Measurements from ENCODE around the gene GAST.
"Not testable (repeated sequence)": the region's sequence is repeated elsewhere in the genome, so short reads cannot be mapped to it uniquely, and the experiment has no call there.

The GAST gene

DNA sequence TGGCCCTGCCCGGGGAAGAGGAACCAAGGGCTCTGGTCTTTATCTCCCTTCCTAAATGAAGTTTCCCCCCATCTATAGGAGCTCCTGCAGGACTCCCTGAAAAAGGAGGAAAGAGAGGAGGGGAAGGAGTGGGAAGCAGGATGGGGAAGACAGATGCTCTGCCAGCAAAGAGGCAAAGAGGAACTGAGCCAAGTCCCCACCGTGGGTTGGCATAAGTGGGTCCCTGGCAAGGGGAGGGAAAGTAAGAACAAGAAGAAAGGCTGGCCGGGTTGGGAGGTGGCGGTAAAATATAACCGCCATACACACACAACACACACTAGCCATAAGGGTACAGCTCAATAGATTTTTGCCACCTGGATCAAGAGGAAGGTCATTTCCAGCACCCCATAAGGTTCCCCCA, 29.5 kb upstream of the GAST start:
- FAIRE-seq (no peak), DNase-seq (ENCODE audit: extremely low spot score, insufficient read length, low read depth) (no peak)

DNA sequence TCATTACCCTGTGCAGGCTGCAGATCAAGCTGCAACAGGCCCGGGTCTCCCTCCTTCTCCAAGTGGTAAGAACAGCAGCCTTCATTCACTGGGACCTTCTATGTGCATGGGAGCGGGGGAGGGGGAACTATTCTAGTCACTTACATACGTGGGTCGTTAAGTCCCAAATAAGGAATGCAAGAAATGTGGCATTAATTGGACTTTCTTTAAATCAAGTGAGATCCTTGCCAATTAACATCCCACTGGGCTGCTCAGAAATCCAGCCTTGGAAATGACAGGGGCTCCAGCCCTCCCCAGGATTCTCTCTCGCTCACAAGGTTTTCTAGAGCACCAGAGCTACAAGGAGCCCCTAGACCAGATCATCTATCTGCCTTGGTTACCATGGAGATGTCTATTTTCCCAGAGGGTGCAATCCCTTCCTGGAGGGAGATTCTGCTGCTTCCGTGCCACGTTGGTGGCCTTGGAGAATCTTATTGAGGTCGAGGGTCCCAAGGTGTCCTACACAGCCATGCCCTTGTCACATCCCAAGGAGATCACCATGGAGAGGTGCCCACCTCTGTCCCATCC, 28.6 kb upstream of the GAST start:
- FAIRE-seq (no peak), DNase-seq (ENCODE audit: extremely low spot score, insufficient read length, low read depth) (no peak)

DNA sequence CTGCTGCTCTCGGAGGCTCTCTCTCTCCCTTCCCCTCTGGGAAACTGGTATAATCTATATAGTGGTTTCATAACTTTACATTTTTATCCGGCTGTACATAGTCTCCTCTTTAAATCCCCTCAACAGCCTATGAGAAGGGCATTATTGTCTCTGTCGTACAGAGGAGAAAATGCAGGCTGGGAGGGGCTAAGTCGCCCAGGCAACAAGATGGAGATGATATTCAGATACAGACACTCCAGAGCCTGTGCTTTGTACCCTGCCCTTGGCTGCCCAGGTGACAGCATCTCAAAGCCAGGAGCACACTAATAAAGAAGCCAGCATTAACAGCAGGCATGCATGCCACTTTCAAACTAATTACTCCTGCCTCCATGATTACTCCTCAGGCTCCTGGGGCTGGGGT, 28.1 kb upstream of the GAST start:
- FAIRE-seq: no peak
- no peak for DNase-seq (ENCODE audit: extremely low spot score, insufficient read length, low read depth)

DNA sequence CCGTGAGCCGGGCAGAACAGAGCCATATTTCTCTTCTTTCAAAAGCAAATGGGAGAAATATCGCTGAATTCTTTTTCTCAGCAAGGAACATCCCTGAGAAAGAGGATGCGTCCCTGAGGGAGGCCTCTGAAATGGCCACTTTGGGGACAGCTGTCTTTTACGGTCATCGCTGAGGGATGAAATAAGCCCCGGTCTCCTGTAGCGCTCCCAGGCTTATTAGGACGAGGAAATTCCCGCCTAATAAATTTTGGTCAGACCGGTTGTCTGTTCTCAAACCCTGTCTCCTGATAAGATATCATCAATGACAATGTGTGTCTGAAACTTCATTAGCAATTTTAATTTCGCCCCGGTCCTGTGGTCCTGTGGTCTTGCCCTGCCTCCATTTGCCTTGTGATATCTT, 26.4 kb upstream of the GAST start:
- FAIRE-seq; DNase-seq (ENCODE audit: extremely low spot score, insufficient read length, low read depth): not testable (repeated sequence)

DNA sequence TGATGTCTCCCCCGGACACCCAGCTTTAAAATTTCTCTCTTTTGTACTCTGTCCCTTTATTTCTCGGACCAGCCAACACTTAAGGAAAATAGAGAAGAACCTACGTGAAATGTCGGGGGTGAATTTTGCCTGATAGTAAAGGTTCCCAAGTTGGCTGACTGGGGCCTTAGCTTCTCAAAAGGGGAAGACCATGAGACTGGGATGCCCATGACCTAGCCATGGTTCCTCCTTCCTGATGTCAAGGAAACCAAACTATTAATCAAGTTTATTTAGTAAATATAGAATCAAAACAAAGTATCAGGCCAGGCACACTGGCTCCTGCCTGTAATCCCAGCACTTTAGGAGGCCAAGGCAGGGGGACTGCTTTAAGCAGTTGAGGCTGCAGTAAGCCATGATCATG, 25.9 kb upstream of the GAST start:
- no peak for FAIRE-seq
- DNase-seq (ENCODE audit: extremely low spot score, insufficient read length, low read depth): no peak

DNA sequence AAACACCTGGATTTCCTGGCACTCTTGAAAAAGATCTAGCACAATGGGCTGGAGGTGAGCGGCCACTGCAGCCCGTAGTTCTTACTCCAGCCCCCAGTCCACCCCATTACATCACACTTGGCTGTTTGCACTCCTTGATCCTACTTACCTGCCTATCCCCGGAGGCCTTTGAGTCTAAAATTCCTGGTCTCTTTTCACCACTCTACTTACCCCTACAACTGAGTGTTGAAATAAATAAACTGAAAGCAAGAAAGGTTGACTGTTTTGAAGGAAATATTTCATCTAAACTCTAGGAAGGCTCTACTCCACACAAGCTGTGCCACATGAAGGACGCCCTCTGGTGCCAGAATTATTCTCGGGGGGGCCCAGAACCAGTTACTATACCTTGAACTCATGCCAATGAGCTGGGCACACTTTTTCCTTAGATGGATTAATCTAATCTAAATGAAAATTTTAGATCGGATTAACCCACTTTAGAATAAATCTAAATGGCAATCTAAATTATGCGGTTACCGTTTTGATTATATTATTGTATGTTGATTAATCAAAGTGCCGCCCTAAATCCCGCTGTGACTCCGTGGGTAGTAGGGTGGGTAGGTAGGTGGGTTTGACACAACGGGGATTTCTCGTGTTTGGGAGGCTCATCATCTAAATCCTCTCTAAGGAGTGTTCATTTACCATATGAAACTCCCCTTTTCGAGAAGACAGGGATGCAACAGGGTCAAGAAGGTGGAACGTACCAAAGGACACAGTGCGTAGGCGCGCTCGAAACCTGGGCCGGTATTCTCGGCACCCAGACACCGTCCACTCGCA, 24.1 kb upstream of the GAST start:
- DNase-seq (ENCODE audit: extremely low spot score, insufficient read length, low read depth) (no peak), FAIRE-seq (peak; percentile 33)

DNA sequence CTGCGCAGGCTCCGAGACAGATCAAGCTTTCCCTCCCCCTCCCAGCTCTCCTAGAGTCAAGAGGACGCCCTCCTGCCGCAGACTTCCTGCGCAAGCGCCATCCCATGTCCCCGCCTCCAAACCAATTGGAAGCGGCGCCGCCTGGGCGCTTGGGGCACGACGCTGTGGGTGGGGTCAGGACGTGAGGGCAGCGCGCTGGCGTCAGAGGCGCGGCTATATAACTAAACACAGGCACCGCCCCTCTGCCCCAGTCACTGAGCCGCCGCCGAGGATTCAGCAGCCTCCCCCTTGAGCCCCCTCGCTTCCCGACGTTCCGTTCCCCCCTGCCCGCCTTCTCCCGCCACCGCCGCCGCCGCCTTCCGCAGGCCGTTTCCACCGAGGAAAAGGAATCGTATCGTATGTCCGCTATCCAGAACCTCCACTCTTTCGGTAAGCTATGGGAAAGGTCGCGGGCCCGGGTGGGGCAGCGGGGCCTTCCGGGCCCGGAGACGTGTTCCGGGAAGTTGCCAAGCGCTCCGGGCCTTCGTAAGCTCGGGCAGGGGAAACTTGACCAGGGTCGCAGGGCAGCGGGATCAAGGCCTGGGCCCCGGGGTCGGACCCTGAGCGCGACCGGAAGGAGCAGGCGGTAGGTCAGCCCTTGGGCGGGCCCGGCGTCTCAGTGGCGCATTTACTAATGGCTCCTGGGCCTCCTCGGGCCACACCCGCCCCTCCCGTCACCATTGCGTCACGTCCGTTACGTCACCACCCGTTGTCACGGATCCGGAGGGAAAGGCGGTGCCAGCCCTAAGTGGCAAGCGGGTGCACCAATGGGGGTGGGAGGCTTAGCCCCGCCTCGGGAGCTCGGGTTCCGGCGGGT, 23.3 kb upstream of the GAST start, which contains the start of gene EIF1:
Gene EIF1, plus strand, starts transcription at position 245 of the 856 bp plus-strand sequence. Its CDS starts 154 bp downstream, at position 399.
- peak; percentile 97 for FAIRE-seq
- DNase-seq (ENCODE audit: extremely low spot score, insufficient read length, low read depth): peak; percentile 90

DNA sequence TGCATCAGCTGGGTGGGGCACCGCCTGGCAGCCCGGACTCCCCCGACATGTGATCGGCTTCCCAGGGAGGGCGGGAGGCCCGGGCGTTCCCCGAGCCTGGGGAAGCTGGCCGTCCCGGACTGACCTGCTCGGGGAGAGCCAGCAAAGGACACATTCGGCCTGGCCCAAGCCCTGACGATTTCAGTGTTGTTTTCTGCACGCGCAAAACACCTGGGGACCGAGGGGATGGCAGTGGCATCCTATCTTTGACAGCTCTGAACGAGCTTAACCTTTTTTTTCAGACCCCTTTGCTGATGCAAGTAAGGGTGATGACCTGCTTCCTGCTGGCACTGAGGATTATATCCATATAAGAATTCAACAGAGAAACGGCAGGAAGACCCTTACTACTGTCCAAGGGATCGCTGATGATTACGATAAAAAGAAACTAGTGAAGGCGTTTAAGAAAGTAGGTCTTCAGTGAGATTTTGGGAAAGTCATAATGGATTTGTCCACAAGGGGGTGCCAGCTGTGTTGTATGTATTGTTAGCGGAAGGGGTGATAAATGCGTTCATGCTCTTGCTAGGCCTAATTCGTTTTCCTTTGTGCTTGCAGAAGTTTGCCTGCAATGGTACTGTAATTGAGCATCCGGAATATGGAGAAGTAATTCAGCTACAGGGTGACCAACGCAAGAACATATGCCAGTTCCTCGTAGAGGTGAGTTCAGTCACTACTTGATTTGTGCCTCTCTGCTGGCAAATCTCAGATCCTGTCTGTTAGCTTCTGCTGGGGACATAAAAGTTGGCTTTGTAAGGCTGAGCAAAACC, 22.4 kb upstream of the GAST start:
- no peak for DNase-seq (ENCODE audit: extremely low spot score, insufficient read length, low read depth)
- FAIRE-seq: no peak

DNA sequence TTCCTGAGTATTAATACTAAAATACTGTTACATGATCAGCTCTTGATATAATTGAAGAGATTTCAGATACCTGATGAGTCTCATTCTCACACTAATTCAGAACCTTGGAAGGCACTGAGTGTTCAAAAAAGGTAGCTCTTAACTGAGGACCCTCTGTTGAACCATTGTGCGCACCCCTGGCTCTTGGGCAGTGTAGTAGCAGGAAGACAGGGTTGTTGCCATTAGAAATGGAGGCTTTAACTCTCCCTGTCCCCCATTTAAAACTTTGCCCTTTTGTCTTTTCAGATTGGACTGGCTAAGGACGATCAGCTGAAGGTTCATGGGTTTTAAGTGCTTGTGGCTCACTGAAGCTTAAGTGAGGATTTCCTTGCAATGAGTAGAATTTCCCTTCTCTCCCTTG, 21.6 kb upstream of the GAST start:
- FAIRE-seq (no peak), DNase-seq (ENCODE audit: extremely low spot score, insufficient read length, low read depth) (no peak)

DNA sequence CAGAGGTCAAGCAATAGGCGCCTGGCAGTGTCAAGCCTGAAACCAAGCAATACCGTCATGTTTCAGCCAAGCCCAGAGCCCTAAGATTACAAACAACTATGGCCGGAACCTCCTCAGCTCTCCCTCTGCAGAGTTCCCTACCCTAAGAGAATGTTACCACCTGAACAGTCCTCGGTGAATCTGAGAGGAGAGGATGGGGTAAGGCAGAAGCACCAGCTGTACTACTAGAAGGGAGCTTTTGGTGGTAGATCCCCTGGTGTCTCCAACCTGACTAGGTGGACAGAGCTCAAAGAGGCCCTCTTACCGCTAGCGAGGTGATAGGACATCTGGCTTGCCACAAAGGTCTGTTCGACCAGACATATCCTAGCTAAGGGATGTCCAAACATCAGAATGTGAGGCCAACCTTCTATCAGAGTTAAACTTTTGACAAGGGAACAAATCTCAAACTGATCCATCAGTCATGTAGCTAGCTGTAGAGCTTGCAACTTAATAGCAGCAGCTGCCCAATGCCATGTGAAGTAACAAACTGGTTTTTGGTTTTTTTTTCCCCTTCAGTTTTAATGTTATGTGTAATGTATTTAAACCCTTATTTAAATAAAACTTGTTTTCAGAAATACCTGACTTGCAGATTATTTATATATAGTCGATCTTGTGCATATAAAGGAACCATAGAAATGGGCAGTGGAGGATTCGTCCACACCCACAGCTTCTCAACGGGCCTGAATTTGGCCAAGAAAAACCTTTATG, 20.9 kb upstream of the GAST start:
- FAIRE-seq: no peak

DNA sequence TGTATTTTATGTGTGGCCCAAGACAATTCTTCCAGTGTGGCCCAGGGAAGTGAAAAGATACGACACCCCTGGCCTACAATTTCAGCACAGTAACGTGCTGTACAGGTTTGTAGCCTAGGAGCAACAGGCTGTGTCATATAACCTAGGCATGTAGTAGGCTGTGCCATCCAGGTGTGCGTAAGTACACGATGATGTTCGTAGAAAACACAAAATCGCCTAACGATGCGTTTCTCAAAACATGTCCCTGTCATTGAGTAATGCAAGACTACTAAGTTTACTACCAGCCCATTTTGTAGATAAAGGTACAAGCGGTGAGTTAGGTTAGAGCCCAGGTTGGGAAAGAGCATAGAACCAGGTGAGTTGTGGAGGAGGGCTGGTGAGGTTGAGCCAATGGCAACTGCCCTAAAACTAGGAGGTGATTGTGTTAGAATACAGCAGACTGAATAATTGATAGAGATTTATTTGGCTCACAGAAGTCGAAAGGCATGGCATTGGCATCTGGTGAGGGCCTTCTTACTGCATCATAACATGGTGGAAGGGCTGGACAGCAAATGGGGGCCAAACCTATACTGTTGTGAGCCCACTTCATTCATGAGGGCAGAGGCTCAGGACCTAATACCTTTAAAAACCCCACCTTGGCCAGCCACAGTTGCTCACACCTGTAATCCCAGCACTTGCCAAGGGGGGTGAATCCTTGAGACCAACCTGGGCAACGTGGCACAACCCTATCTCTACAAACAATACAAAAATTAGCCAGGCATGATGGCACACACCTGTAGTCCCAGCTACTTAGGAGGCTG, 19.2 kb upstream of the GAST start:
- DNase-seq (ENCODE audit: extremely low spot score, insufficient read length, low read depth): no peak
- no peak for FAIRE-seq

More for the DNA sequence above, 20.9 kb upstream of the GAST start:
- no peak for DNase-seq (ENCODE audit: extremely low spot score, insufficient read length, low read depth)

DNA sequence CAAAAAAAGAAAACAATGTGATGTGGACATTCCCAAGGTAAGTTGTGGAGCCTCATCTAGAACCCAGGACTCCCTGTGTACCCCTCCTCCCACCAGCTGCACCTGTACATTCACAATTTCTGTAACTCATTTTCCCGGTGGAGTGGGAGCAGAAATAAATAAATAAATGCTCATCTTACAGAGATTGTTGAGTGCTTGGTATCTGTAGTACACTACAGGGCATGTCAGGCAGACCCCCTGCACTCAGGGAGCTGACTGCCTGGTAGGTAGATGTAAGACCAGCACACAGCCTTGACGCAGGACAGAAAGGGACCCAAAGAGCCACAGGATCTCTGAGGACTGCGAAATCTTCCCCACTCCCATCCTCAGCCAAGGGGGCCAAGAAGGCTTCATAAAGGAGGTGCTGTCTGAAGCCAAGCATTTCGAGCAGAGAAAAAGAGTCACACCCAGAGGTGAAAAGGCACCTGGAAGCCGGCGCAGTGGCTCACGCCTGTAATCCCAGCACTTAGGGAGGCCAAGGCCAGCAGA, 16.9 kb upstream of the GAST start:
- DNase-seq (ENCODE audit: extremely low spot score, insufficient read length, low read depth) (no peak), FAIRE-seq (no peak)

DNA sequence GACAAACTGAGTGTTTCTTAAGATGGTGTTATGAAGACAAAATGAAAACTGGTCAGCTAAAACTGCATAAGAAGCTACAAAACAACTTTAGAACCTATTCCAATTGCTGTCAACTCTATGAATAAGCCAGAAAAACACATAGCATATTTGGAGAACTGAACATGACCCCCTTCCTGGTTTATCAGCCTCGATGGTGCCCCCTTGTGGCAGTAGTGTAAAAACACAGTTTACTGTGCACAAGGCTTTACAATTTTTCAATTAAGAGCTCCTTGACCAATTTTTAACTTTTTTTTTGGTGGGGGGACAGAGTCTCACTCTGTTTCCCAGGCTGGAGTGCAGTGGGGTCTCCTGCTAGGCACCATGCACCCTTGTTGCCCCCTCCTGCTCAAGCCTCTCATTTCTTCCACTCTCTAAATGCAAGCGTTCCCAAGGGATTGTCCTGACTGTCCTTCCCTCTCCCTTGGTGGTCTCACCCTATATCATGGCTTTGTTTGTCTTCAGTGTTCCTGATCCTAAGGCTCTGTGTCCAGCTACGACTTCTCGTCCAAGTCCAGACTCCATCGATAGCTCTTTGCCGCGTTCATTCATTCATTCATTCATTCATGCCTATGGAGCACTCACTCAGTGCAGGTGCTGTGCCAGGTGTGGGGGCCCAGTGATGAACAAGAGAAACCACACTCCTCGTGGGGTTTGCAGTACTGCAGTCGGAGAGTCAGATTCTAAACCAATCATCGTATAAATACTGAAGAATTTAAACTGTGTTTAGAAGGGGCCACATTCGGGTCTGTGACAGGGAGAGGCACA, 16.0 kb upstream of the GAST start:
- FAIRE-seq: peak; percentile 77

DNA sequence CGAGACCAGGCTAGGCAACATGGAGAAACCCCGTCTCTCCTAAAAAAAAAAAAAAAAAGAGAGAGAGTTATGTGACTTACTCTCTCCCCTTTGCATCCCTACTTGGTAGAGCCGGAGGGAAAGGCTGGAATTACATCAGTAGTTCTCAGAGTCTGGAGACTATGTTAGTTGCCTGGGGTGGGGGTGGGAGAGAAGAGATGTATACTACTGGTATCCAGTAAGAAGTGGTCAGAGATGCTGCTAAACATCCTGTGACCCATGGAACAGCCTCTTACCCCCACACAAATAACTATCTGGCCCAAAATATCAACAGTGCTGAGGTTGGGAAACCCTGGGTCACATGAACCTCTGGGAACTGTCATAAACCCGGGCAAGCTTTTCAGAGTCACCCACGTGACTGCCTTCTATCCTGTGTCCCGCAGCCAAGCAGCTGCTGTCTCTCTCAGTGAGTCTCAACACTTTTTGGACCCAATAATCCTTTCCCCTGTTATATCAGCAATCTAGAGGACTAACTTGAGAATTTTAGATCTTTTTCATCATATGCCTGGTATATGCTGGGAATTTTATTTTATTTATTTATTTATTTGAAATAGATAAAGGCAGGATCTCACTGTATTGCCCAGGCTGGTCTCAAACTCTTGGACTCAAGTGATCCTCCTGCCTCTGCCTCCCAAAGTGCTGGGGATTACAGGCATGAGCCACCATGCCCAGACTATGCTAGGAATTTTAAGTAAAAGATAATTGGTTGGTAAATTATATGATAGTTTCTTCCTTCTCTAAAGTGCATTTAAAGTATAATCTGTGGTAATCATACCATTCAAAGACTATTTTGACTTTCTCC, 14.8 kb upstream of the GAST start:
- DNase-seq (ENCODE audit: extremely low spot score, insufficient read length, low read depth) (no peak), FAIRE-seq (no peak)

More for the DNA sequence above, 16.0 kb upstream of the GAST start:
- DNase-seq (ENCODE audit: extremely low spot score, insufficient read length, low read depth): peak; percentile 61

DNA sequence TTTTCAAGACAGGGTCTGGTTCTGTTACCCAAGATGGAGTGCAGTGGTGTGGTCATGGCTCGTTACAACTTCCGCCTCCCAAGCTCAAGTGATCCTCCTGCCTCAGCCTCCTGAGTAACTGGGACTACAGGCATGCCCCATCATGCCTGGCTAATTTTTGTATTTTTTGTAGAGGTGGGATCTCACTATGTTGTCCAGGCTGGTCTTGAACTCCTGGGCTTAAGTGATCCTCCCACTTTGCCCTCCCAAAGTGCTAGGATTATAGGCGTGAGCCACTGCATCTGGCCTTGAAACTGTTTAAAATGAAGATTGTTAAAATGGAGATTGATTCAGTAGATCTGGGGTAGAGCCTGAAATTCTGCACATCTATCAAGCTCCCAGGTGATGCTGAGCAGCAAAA, 11.3 kb upstream of the GAST start:
- FAIRE-seq; DNase-seq (ENCODE audit: extremely low spot score, insufficient read length, low read depth): not testable (repeated sequence)

DNA sequence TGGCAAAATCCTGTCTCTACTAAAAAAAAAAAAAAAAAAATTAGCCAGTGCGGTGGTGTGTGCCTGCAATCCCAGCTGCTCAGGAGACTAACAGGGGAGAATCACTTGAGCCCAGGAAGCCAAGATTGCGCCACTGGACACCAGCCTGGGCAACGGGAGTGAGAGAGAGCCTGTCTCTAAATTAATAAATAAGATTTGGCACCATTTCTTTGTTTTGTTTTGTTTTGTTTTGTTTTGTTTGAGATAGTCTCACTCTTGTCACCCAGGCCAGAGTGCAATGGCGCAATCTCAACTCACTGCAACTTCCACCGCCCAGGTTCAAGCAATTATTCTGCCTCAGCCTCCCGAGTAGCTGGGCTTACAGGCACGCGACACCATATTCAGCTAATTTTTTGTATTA, 9.4 kb upstream of the GAST start:
- no peak for DNase-seq (ENCODE audit: extremely low spot score, insufficient read length, low read depth)

More for the DNA sequence above, 9.4 kb upstream of the GAST start:
- no peak for FAIRE-seq
